Peyer's patch (tissue), 4 donors: ENCODE data around the gene URI1. TPM values are rescaled to one million over a fixed set of nuclear protein-coding genes. Genes with fewer than 3 reads are reported as not detected.

Experiments
- DNase-seq, 3 donors: peaks; one replicate each; pipeline ENCODE4 v3.0.0-alpha.2; 2017 to 2019
- H3K27ac ChIP-seq, 4 donors: fragments of 200-600 bp; sonication (generic); one replicate each; pipeline ENCODE4 v1.5.1; 2016 to 2019
- H3K27me3 ChIP-seq, 2 donors: fragments of 200-600 bp; sonication (generic); one replicate each; pipeline ENCODE4 v1.5.1; 2019
- H3K36me3 ChIP-seq, 3 donors: fragments of 200-600 bp; sonication (generic); one replicate each; pipeline ENCODE4 v1.5.1; 2016 to 2019
- H3K4me1 ChIP-seq, 4 donors: fragments of 200-600 bp; sonication (generic); one replicate each; pipeline ENCODE4 v1.5.1; 2016 to 2019
- H3K4me3 ChIP-seq, 4 donors: fragments of 200-600 bp; sonication (generic); 1 replicate in 3 of 4; 2 replicates in 1 of 4; pipeline ENCODE4 v1.5.1; 2016 to 2019; ENCODE audit warnings: mild to moderate bottlenecking in 1 of 4
- H3K9me3 ChIP-seq, 4 donors: fragments of 200-600 bp; sonication (generic); one replicate each; pipeline ENCODE4 v1.5.1; 2016 to 2019; ENCODE audit warnings: mild to moderate bottlenecking in 1 of 4
- CTCF ChIP-seq, 6 experiments: fragments of 450-650 bp in 4 of 6; fragments of 200-600 bp in 2 of 6; sonication (generic) in 1 of 6; IDR thresholded peaks; one replicate each; pipeline ENCODE4 v1.5.1; 2017 to 2019; ENCODE audit warnings: antibody characterized with exemption in 6 of 6, mild to moderate bottlenecking in 3 of 6, moderate library complexity in 1 of 6
- POLR2A ChIP-seq, 2 donors: fragments of 450-650 bp; IDR thresholded peaks; one replicate each; pipeline ENCODE4 v1.5.1; 2017; ENCODE audit warnings: antibody characterized with exemption in 2 of 2, mild to moderate bottlenecking in 2 of 2, moderate library complexity in 2 of 2
- total RNA-seq, 4 donors: library from RNA; depleted of rRNA; stranded (reverse); fragments of >200 nt; gene quantifications; one replicate each; pipeline ENCODE4 v1.1.0, GENCODE V29; 2016

URI1 gene
- total RNA-seq, 4 donors from 2014 or later, result 28.4 to 98.2 (median 37.8) TPM

GRCh38 chr19:29923653-29924052, 18.4 kb upstream of the URI1 start:
- H3K9me3 ChIP-seq, result no peaks in the 10 kb centered on the region
- no peaks in the 10 kb centered on the region for H3K4me1 ChIP-seq
- H3K4me3 ChIP-seq, result no peak overlapping the region
- TF ChIP-seq CTCF (IDR thresholded peaks at IDR 0.05) (no peak), POLR2A (IDR thresholded peaks at IDR 0.05) (no peak)
- H3K36me3 ChIP-seq, result no peaks in the 10 kb centered on the region
- DNase-seq, result no peak
- H3K27ac ChIP-seq, result no peak overlapping the region
- no peaks in the 10 kb centered on the region for H3K27me3 ChIP-seq

- no peak for DNase-seq
- Histone ChIP-seq H3K9me3 (no peaks in the 10 kb centered on the region), H3K36me3 (no peaks in the 10 kb centered on the region), H3K27me3 (no peaks in the 10 kb centered on the region), H3K4me1 (no peaks in the 10 kb centered on the region), H3K27ac (no peak overlapping the region), H3K4me3 (no peak overlapping the region)
- no peak for TF ChIP-seq POLR2A (IDR thresholded peaks at IDR 0.05)
- TF ChIP-seq CTCF (IDR thresholded peaks at IDR 0.05), result no peak
Observed at GRCh38 chr19:29926031-29926430, 16.0 kb upstream of the URI1 start.

- Histone ChIP-seq H3K27ac (no peak overlapping the region), H3K9me3 (no peaks in the 10 kb centered on the region), H3K36me3 (no peaks in the 10 kb centered on the region), H3K4me3 (no peak overlapping the region), H3K27me3 (no peaks in the 10 kb centered on the region), H3K4me1 (no peaks in the 10 kb centered on the region)
- DNase-seq, result no peak
- TF ChIP-seq CTCF (IDR thresholded peaks at IDR 0.05), result no peak
- no peak for TF ChIP-seq POLR2A (IDR thresholded peaks at IDR 0.05)
Observed at GRCh38 chr19:29926801-29927200, 15.2 kb upstream of the URI1 start.

GRCh38 chr19:29927944-29928625, 14.0 kb upstream of the URI1 start:
- Histone ChIP-seq H3K4me3 (no peak overlapping the region), H3K9me3 (no peaks in the 10 kb centered on the region), H3K27ac (no peak overlapping the region), H3K27me3 (no peaks in the 10 kb centered on the region), H3K36me3 (no peaks in the 10 kb centered on the region), H3K4me1 (no peaks in the 10 kb centered on the region)
- DNase-seq, result no peak
- no peak for TF ChIP-seq CTCF (IDR thresholded peaks at IDR 0.05)
- TF ChIP-seq POLR2A (IDR thresholded peaks at IDR 0.05), result no peak

GRCh38 chr19:29928831-29929230, 13.2 kb upstream of the URI1 start:
- no peak overlapping the region for H3K4me3 ChIP-seq
- no peaks in the 10 kb centered on the region for H3K36me3 ChIP-seq
- H3K4me1 ChIP-seq, result no peaks in the 10 kb centered on the region
- TF ChIP-seq POLR2A (IDR thresholded peaks at IDR 0.05) (no peak), CTCF (IDR thresholded peaks at IDR 0.05) (no peak)
- H3K27ac ChIP-seq, result no peak overlapping the region
- no peak for DNase-seq
- no peaks in the 10 kb centered on the region for H3K27me3 ChIP-seq
- no peaks in the 10 kb centered on the region for H3K9me3 ChIP-seq

GRCh38 chr19:29934257-29934656, 7.8 kb upstream of the URI1 start:
- H3K4me1 ChIP-seq, result no peaks in the 10 kb centered on the region

More at GRCh38 chr19:29934257-29934656, 7.8 kb upstream of the URI1 start:
- Histone ChIP-seq H3K36me3 (no peaks in the 10 kb centered on the region), H3K27me3 (no peaks in the 10 kb centered on the region), H3K27ac (no peak overlapping the region), H3K4me3 (no peak overlapping the region), H3K9me3 (peaks cover 0 to 9% (median 3%) of the 10 kb centered on the region in 4 donors)
- TF ChIP-seq POLR2A (IDR thresholded peaks at IDR 0.05) (no peak), CTCF (IDR thresholded peaks at IDR 0.05) (no peak)
- no peak for DNase-seq
